Right lobe of liver (tissue), 4 donors: ENCODE results near the gene RAB43.

Experiments used
- CTCF ChIP-seq, 4 donors: fragments of 200-600 bp in 3 of 4; fragments of 450-650 bp in 1 of 4; IDR thresholded peaks; one replicate each; pipeline versions ENCODE4 v1.5.1 to v1.8.0; 2016 to 2022; ENCODE audit warnings: antibody characterized with exemption in 4 of 4, mild to moderate bottlenecking in 2 of 4
- POLR2A ChIP-seq: fragments of 450-650 bp; IDR thresholded peaks from one replicate; pipeline ENCODE4 v1.6.1; 2017; ENCODE audit warnings: antibody characterized with exemption, mild to moderate bottlenecking
- donor health status: DM: no; HTN: no; CAD: no.
- donor health status: DM: no; HTN: no; CAD: no.
- donor health status: DM: no; HTN: yes; CAD: no.

GRCh38 chr3:129121792-129122411 is at the start of gene RAB43:
- TF ChIP-seq CTCF (IDR thresholded peaks at IDR 0.05): no peak
- no peak for TF ChIP-seq POLR2A
